Right lobe of liver (tissue), 6 donors: Measurements from ENCODE around the gene FABP1. TPM values are rescaled to one million over a fixed set of nuclear protein-coding genes. Genes with fewer than 3 reads are reported as not detected.

ENCODE experiments used
- ATAC-seq, 4 donors: fragments of 200-7000 bp; cut with Tn5 transposase; one replicate each; pipeline ENCODE4 v1.9.1; 2020; ENCODE audit warnings: mild to moderate bottlenecking in 4 of 4, moderate library complexity in 4 of 4
- DNase-seq, 3 donors: peaks; one replicate each; pipeline ENCODE4 v3.0.0-alpha.2; 2020
- H3K27ac ChIP-seq, 3 donors: fragments of 200-600 bp; one replicate each; pipeline ENCODE4 v1.8.0; 2022
- H3K27me3 ChIP-seq, 2 donors: fragments of 200-600 bp; one replicate each; pipeline ENCODE4 v1.8.0; 2022
- H3K36me3 ChIP-seq, 4 donors: fragments of 200-600 bp; sonication (generic) in 1 of 4; one replicate each; pipeline versions ENCODE4 v1.5.1 to v1.8.0; 2017 to 2022; ENCODE audit warnings: control low read depth in 1 of 4
- H3K4me1 ChIP-seq, 4 donors: fragments of 200-600 bp; sonication (generic) in 1 of 4; one replicate each; pipeline versions ENCODE4 v1.5.1 to v1.8.0; 2017 to 2022; ENCODE audit warnings: control low read depth in 1 of 4
- H3K4me3 ChIP-seq, 3 donors: fragments of 200-600 bp; one replicate each; pipeline ENCODE4 v1.8.0; 2022
- H3K9me3 ChIP-seq, 4 donors: fragments of 200-600 bp; sonication (generic) in 1 of 4; one replicate each; pipeline versions ENCODE4 v1.5.1 to v1.8.0; 2017 to 2022; ENCODE audit warnings: control low read depth in 1 of 4
- POLR2A ChIP-seq: fragments of 450-650 bp; IDR thresholded peaks from one replicate; pipeline ENCODE4 v1.6.1; 2017; ENCODE audit warnings: antibody characterized with exemption, mild to moderate bottlenecking
- WGBS: methylation state at CpG from one replicate; pipeline ENCODE4 v1.1.6; 2018; ENCODE audit warnings: low coverage, low lambda C conversion rate; ENCODE audit not compliant: insufficient coverage; ENCODE audit errors: missing lambda C conversion rate; 5-methylcytosine and 5-hydroxymethylcytosine counted together
- intact Hi-C, 2 donors: fragments of 100-400 bp; cut with DNase I; formaldehyde crosslinking; loops; one replicate each; pipeline versions ENCODE4 v1.11.2 to v1.14.1; 2022
- total RNA-seq, 6 experiments: library from RNA; depleted of rRNA in 2 of 6; stranded (reverse); fragments of >200 nt in 2 of 6; fragmentation: NEBNext Ultra II Directional in 3 of 6; extraction: Animal tissue kit (Norgen Biotek cat#: 25700) in 3 of 6; gene quantifications; one replicate each; pipeline versions ENCODE4 v1.1.0 to v1.2.4, GENCODE V29; 2016 to 2023
- TF ChIP-seq, protein P1 (sequence below), 4 donors: fragments of 200-600 bp in 3 of 4; fragments of 450-650 bp in 1 of 4; IDR thresholded peaks; one replicate each; pipeline versions ENCODE4 v1.5.1 to v1.8.0; 2016 to 2022; ENCODE audit warnings: antibody characterized with exemption in 4 of 4, mild to moderate bottlenecking in 2 of 4
- donor health status: DM: no; HTN: yes; CAD: no.
- donor health status: DM: no; HTN: no; CAD: no.
- donor health status: DM: no; HTN: no; CAD: no.
- donor health status: DM: no; HTN: yes; CAD: no.
- donor health status: DM: no; HTN: yes; CAD: no.

The FABP1 gene
- total RNA-seq, 6 experiments from 2014 or later: 326 to 1,933 (median 908) TPM

DNA sequence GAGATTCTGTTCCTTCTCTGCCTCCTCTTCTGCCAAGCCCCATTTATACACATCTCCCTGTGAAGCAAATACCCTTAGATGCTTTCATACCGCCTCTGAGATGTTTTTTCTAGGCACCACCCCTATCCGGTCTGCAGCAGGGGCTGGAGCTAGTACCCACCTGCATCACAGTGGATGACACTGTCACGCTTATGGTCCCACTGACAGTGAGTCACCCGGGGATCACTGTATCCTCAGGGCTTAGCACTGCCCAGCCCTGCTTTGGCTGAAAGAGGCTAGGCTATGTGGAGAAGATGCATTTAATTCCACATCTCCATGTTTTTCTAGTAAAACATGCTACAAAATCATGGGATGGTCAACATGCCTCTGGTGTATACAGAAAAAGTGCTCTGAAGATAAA lies 9.9 kb downstream of the FABP1 start:
- Histone ChIP-seq H3K36me3 (peaks cover 0 to 2% (median 0%) of the 10 kb centered on the region in 4 donors), H3K27ac (no peak overlapping the region), H3K4me1 (no peaks in the 10 kb centered on the region), H3K4me3 (no peak overlapping the region), H3K9me3 (no peaks in the 10 kb centered on the region), H3K27me3 (no peaks in the 10 kb centered on the region)
- WGBS: 96% methylated on average over 4 of the region's 4 CpGs
- no peak for TF ChIP-seq POLR2A
- TF ChIP-seq, protein P1, sequence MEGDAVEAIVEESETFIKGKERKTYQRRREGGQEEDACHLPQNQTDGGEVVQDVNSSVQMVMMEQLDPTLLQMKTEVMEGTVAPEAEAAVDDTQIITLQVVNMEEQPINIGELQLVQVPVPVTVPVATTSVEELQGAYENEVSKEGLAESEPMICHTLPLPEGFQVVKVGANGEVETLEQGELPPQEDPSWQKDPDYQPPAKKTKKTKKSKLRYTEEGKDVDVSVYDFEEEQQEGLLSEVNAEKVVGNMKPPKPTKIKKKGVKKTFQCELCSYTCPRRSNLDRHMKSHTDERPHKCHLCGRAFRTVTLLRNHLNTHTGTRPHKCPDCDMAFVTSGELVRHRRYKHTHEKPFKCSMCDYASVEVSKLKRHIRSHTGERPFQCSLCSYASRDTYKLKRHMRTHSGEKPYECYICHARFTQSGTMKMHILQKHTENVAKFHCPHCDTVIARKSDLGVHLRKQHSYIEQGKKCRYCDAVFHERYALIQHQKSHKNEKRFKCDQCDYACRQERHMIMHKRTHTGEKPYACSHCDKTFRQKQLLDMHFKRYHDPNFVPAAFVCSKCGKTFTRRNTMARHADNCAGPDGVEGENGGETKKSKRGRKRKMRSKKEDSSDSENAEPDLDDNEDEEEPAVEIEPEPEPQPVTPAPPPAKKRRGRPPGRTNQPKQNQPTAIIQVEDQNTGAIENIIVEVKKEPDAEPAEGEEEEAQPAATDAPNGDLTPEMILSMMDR (IDR thresholded peaks at IDR 0.05): no peak
- DNase-seq (no peak), ATAC-seq (no peak)
- intact Hi-C loops: no loop called here

DNA sequence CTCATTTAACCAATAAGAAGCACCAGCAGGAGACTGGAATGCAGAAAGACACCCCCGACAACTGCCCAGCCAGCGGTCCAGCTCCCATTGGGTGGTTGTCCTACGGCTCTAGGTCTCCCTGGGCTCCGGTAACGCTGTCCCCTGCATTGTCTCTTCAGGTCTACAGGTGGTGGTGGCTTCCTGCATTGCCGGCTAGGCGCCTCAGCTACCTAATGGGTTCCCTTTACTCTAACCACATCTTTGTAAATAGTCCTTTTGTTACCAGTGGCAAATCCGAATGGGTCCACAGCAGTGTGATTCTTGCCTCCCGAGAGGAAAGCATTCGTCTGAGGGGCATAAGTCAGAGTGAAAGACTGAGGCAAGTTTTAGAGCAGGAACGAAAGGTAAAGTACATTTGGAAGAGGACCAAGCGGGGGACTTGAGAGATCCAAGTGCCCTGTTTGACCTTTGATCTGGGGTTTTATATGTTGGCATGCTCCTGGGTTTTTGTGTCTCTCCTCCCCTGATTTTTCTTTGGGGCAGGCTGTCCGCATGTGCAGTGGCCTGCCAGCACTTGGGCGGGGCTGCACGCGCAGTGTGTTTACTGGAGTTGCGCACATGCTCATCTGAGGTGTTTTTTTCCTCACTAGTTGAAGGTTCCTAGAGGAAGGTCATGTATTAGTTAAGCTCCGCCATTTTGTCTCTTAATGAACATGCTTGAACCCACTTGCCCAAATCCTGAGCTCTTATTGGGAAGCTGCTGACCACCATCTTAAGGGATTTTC lies 11.0 kb downstream of the FABP1 start:
- DNase-seq (peak in 1 of 3 donors; percentile 63), ATAC-seq (peak; percentile 52 to 81 (median 68))
- no peak overlapping the region for H3K27ac ChIP-seq
- WGBS: 64% methylated on average over 9 of the region's 18 CpGs
- no peak overlapping the region for H3K4me3 ChIP-seq
- no peak for TF ChIP-seq POLR2A
- TF ChIP-seq, protein P1 (IDR thresholded peaks at IDR 0.05): no peak
- no peaks in the 10 kb centered on the region for H3K9me3 ChIP-seq
- no peaks in the 10 kb centered on the region for H3K36me3 ChIP-seq
- intact Hi-C loops: no loop called here
- no peaks in the 10 kb centered on the region for H3K4me1 ChIP-seq
- H3K27me3 ChIP-seq: no peaks in the 10 kb centered on the region

DNA sequence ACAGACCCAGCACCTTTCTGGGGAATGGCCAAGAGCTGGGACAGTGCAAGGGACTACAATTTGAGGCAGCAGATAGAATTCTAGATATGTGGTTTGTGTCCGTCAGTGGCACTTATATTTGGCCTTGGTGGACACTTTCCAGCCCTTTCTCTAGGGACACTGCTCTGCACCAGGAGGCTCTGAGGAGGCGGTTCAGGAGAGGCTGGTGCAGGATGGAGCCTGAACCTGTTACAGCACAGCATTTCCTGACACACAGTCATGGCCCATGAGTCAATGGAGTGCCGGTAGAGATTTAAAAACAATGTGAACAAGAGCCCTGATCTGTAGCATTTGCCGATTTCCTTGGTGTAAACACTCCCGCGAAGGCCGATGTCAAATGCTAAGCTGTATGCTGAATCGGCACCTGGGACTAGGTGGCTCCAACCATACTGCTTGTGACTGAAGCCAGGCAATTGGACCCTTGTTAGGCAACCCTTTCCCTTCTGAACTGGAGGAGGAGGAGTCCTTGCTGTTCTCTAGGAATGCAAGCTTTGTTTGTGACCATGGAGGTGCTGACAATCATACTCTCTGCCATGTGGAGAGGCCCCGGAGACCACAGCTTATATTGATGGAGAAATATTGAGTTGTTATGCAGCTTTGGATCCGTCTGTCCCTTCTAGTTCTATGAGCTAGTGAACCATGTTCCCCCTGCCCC lies 11.9 kb downstream of the FABP1 start:
- Histone ChIP-seq H3K27me3 (no peaks in the 10 kb centered on the region), H3K27ac (no peak overlapping the region), H3K4me1 (no peaks in the 10 kb centered on the region), H3K36me3 (no peaks in the 10 kb centered on the region), H3K9me3 (no peaks in the 10 kb centered on the region), H3K4me3 (no peak overlapping the region)
- TF ChIP-seq POLR2A: no peak
- TF ChIP-seq, protein P1 (IDR thresholded peaks at IDR 0.05): no peak
- 89% methylated on average over 4 of the region's 10 CpGs for WGBS
- intact Hi-C loops: no loop called here
- ATAC-seq (no peak), DNase-seq (no peak)

DNA sequence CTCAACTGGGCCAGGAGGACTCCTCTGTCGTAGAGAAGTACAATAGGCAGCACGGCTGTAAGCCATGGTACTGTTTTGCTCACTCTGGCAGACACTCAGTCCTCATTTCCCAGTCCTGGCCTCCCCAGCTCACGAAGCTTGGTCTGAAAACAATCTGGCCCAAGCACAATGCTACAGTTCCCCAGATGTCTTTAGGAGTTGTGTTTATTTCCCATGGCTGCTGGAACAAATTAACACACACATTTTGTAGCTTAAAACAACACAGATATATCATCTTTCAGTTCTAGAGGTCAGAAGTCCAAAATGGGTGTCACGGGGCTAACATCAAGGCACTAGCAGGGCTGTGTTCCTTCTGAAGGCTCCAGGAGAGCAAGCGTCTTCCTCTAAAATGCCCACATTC lies 13.0 kb downstream of the FABP1 start:
- Histone ChIP-seq H3K36me3 (no peaks in the 10 kb centered on the region), H3K4me1 (no peaks in the 10 kb centered on the region), H3K4me3 (no peak overlapping the region), H3K9me3 (no peaks in the 10 kb centered on the region), H3K27ac (no peak overlapping the region), H3K27me3 (no peaks in the 10 kb centered on the region)
- ATAC-seq: no peak
- TF ChIP-seq, protein P1 (IDR thresholded peaks at IDR 0.05): no peak
- no peak for TF ChIP-seq POLR2A
- intact Hi-C loops: no loop called here
- DNase-seq: no peak
- WGBS: 88% methylated on average over 4 of the region's 5 CpGs
